ENCODE measurements around the gene ZDHHC19.

DNA sequence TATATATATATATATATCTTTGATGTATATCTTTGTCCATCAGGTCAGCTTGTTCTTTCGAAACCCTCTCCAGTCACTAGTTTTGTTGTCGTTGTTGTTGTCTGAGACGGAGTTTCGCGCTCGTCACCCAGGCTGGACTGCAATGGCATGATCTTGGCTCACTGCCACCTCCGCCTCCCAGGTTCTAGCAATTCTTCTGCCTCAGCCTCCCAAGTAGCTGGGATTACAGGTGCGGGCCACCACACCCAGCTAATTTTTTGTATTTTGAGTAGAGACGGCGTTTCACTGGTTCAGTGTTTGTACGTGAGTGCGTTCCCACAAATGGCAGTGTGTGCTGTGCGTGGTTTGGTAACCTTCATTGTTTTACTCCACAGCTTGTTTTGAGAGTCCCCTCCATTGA lies 51.7 kb downstream of the ZDHHC19 start:
- no peak for TF ChIP-seq CTCF (IDR thresholded peaks at IDR 0.05; ENCODE audit: low read depth, low read length)
- no peak for TF ChIP-seq POLR2A (IDR thresholded peaks at IDR 0.05; ENCODE audit: extremely low read depth, insufficient read length)
- TF ChIP-seq MYC (IDR thresholded peaks at IDR 0.05; ENCODE audit: low read depth, low read length): no peak

All from NB4 (cell line).